Parathyroid adenoma (tissue), 2 donors: ENCODE measurements around the gene CTTN.

Experiments used
- H2AFZ ChIP-seq: fragments of 300-600 bp; sonication (generic); one replicate; pipeline ENCODE4 v1.7.0; 2017; ENCODE audit warnings: antibody characterized with exemption, mild to moderate bottlenecking
- H3K27ac ChIP-seq: fragments of 300-600 bp; sonication (generic); one replicate; pipeline ENCODE4 v1.7.0; 2017
- H3K27me3 ChIP-seq: fragments of 300-600 bp; sonication (generic); one replicate; pipeline ENCODE4 v1.7.0; 2017; ENCODE audit warnings: low read length; ENCODE audit not compliant: control insufficient read depth, insufficient read depth
- H3K36me3 ChIP-seq: fragments of 300-600 bp; sonication (generic); one replicate; pipeline ENCODE4 v1.7.0; 2017; ENCODE audit warnings: low read length; ENCODE audit not compliant: control insufficient read depth, insufficient read depth
- H3K4me1 ChIP-seq: fragments of 300-600 bp; sonication (generic); one replicate; pipeline ENCODE4 v1.7.0; 2017; ENCODE audit warnings: control low read depth
- H3K4me2 ChIP-seq: fragments of 300-600 bp; sonication (generic); one replicate; pipeline ENCODE4 v1.7.0; 2017; ENCODE audit warnings: low read length
- H3K4me3 ChIP-seq: fragments of 300-600 bp; sonication (generic); one replicate; pipeline ENCODE4 v1.7.0; 2017; ENCODE audit warnings: low read depth, low read length
- H3K79me2 ChIP-seq: fragments of 300-600 bp; sonication (generic); one replicate; pipeline ENCODE4 v1.7.0; 2017; ENCODE audit warnings: control low read depth
- H3K9ac ChIP-seq: fragments of 300-600 bp; sonication (generic); one replicate; pipeline ENCODE4 v1.7.0; 2017; ENCODE audit warnings: mild to moderate bottlenecking
- H3K9me3 ChIP-seq: fragments of 300-600 bp; sonication (generic); one replicate; pipeline ENCODE4 v1.7.0; 2017; ENCODE audit warnings: low read length; ENCODE audit not compliant: control insufficient read depth
- CTCF ChIP-seq: fragments of 300-600 bp; sonication (generic); IDR thresholded peaks from one replicate; pipeline ENCODE4 v1.7.0; 2017; ENCODE audit warnings: antibody characterized with exemption, mild to moderate bottlenecking
- donor health status: primary hyperparathyroidism.

The CTTN gene

GRCh38 chr11:70353329-70353728, 45.0 kb upstream of the CTTN start:
- Histone ChIP-seq H3K27ac (no peak overlapping the region), H2AFZ (no peak overlapping the region), H3K27me3 (no peaks in the 10 kb centered on the region), H3K79me2 (no peaks in the 10 kb centered on the region), H3K4me1 (no peaks in the 10 kb centered on the region), H3K4me2 (no peak overlapping the region), H3K4me3 (no peak overlapping the region), H3K9me3 (no peaks in the 10 kb centered on the region), H3K36me3 (no peaks in the 10 kb centered on the region), H3K9ac (no peak overlapping the region)
- no peak for TF ChIP-seq CTCF

- TF ChIP-seq CTCF: no peak
- Histone ChIP-seq H3K9ac (no peak overlapping the region), H3K36me3 (no peaks in the 10 kb centered on the region)
Observed at GRCh38 chr11:70353900-70354568, 44.3 kb upstream of the CTTN start.

GRCh38 chr11:70354629-70355028, 43.7 kb upstream of the CTTN start:
- Histone ChIP-seq H3K27me3 (no peaks in the 10 kb centered on the region), H3K36me3 (no peaks in the 10 kb centered on the region), H3K4me3 (no peak overlapping the region), H3K4me2 (no peak overlapping the region), H2AFZ (no peak overlapping the region), H3K27ac (no peak overlapping the region), H3K79me2 (no peaks in the 10 kb centered on the region), H3K9me3 (no peaks in the 10 kb centered on the region), H3K4me1 (no peaks in the 10 kb centered on the region), H3K9ac (no peak overlapping the region)
- TF ChIP-seq CTCF: no peak

More at GRCh38 chr11:70353900-70354568, 44.3 kb upstream of the CTTN start:
- no peak overlapping the region for H3K4me2 ChIP-seq
- no peak overlapping the region for H2AFZ ChIP-seq
- H3K27me3 ChIP-seq: no peaks in the 10 kb centered on the region
- H3K9me3 ChIP-seq: no peaks in the 10 kb centered on the region
- H3K27ac ChIP-seq: no peak overlapping the region
- H3K79me2 ChIP-seq: no peaks in the 10 kb centered on the region
- no peak overlapping the region for H3K4me3 ChIP-seq
- no peaks in the 10 kb centered on the region for H3K4me1 ChIP-seq

- Histone ChIP-seq H3K79me2 (no peaks in the 10 kb centered on the region), H3K27me3 (no peaks in the 10 kb centered on the region), H3K4me3 (no peak overlapping the region), H3K4me1 (no peaks in the 10 kb centered on the region), H3K4me2 (no peak overlapping the region), H3K9me3 (no peaks in the 10 kb centered on the region), H2AFZ (no peak overlapping the region), H3K36me3 (no peaks in the 10 kb centered on the region), H3K9ac (no peak overlapping the region), H3K27ac (no peak overlapping the region)
- no peak for TF ChIP-seq CTCF
Observed at GRCh38 chr11:70358753-70359152, 39.6 kb upstream of the CTTN start.
